Measurements from ENCODE around the gene DUSP6. TPM values are rescaled to one million over a fixed set of nuclear protein-coding genes. Genes with fewer than 3 reads are reported as not detected.

The DUSP6 gene
- total RNA-seq, 2 experiments from 2014 or later, result 11.8 to 14.7 TPM

DNA sequence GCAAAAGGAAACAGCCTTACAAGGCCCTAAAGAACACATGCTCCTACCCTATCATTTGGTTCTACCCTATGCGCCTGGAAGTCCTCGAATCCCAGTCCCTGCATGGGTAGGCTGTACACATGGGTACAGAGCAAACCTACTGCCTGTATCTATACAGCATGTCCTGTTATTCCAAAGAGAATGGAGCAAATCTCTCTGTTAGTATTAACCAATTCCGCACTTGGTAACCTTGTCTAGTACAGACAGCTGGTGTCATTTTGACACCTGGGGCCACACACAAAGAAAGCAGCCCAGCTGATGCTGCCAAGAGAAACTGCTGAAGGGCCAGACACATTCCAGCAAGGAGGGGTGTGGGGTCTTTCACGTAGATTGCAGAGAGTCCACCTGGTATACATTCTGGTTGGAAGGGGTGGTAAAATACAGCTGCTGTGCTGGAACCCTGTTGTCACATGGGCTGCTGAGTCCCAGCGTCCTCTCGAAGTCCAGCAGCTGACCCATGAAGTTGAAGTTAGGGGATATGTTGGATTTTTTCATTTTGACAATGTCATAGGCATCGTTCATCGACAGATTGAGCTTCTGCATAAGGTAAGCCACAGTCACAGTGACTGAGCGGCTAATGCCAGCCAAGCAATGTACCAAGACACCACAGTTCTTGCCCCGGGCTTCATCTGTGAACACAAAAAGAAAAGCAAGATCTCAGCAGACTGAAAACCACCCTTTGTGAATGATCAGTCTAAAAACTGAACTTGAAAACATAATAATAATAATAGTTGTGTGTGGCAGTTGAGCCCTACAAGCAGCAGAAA, 3.2 kb downstream of the DUSP6 start:
- peaks cover 57% of the 10 kb centered on the region for H3K4me1 ChIP-seq (ENCODE audit: insufficient read depth, low read length)
- POLR2A ChIA-PET, result interaction anchor here (1.1 kb wide), 1 partner anchor 104 kb away, joined by 4 read pairs; no protein-coding TSS in a partner anchor

DNA sequence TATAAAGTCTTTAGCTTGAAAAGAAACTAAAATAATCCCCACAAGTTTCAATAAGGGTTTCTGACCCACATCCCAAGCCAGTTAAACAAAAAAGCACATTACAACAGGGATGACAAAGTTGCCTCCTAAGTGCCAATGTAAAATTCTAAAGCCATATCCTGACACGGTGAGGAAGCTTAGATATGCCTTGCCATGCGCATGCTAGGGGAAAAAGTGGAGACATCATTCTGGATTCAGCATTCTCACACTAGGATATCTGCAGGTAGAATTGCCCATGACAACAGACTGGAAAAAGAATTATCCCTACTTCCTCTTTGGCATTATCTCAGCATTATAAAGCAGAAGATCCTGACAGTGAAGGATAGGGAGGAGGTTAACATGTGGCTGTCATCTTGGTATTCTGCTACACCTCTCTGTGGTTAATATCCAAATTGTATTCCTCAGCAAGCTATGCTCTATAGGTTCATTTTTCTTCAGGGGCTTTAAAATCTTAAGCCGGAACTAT, 4.9 kb downstream of the DUSP6 start:
- intact Hi-C loops (cut with DNase I, micrococcal nuclease), result no loop called here
- no peaks in the 10 kb centered on the region for H3K36me3 ChIP-seq (ENCODE audit: insufficient read depth, low read length)
- Mint-ChIP-seq H3K4me1 (ENCODE audit: low read depth) (peaks cover 46% of the 10 kb centered on the region), H3K36me3 (ENCODE audit: low read depth) (peaks cover 5% of the 10 kb centered on the region), H3K4me3 (no peak overlapping the region), H3K27me3 (no peaks in the 10 kb centered on the region), H3K27ac (no peak overlapping the region), H3K9me3 (no peaks in the 10 kb centered on the region)
- TF ChIP-seq, protein P1, sequence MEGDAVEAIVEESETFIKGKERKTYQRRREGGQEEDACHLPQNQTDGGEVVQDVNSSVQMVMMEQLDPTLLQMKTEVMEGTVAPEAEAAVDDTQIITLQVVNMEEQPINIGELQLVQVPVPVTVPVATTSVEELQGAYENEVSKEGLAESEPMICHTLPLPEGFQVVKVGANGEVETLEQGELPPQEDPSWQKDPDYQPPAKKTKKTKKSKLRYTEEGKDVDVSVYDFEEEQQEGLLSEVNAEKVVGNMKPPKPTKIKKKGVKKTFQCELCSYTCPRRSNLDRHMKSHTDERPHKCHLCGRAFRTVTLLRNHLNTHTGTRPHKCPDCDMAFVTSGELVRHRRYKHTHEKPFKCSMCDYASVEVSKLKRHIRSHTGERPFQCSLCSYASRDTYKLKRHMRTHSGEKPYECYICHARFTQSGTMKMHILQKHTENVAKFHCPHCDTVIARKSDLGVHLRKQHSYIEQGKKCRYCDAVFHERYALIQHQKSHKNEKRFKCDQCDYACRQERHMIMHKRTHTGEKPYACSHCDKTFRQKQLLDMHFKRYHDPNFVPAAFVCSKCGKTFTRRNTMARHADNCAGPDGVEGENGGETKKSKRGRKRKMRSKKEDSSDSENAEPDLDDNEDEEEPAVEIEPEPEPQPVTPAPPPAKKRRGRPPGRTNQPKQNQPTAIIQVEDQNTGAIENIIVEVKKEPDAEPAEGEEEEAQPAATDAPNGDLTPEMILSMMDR (IDR thresholded peaks at IDR 0.05), result no peak
- no peak overlapping the region for H3K27ac ChIP-seq (ENCODE audit: low read depth in 1 of 2, low read length in 2 of 2)
- H3K4me3 ChIP-seq (ENCODE audit: low read length), result no peak overlapping the region
- H3K4me1 ChIP-seq (ENCODE audit: insufficient read depth, low read length), result peaks cover 44% of the 10 kb centered on the region
- ATAC-seq (ENCODE audit: poor library complexity) (no peak), DNase-seq (no peak)
- ChIA-PET POLR2A (interaction anchor here (3.7 kb wide), 1 partner anchor 67 kb away, joined by 14 read pairs; no protein-coding TSS in a partner anchor), CTCF (no interaction called here)
- no peaks in the 10 kb centered on the region for H3K9me3 ChIP-seq (ENCODE audit: control insufficient read depth in 1 of 2, insufficient read depth in 1 of 2, low read length in 2 of 2)
- H3K27me3 ChIP-seq (ENCODE audit: control insufficient read depth in 1 of 2, insufficient read depth in 2 of 2, low read length in 2 of 2), result no peaks in the 10 kb centered on the region

More for the DNA sequence above, 3.2 kb downstream of the DUSP6 start:
- intact Hi-C loops (cut with DNase I, micrococcal nuclease), result no loop called here
- Histone ChIP-seq H3K9me3 (ENCODE audit: control insufficient read depth in 1 of 2, insufficient read depth in 1 of 2, low read length in 2 of 2) (no peaks in the 10 kb centered on the region), H3K36me3 (ENCODE audit: insufficient read depth, low read length) (no peaks in the 10 kb centered on the region), H3K4me3 (ENCODE audit: low read length) (peak overlapping the region; percentile 78), H3K27ac (ENCODE audit: low read depth in 1 of 2, low read length in 2 of 2) (no peak overlapping the region), H3K27me3 (ENCODE audit: control insufficient read depth in 1 of 2, insufficient read depth in 2 of 2, low read length in 2 of 2) (no peaks in the 10 kb centered on the region)
- peak overlapping the region; percentile 94 for H3K4me3 Mint-ChIP-seq
- no peak overlapping the region for H3K27ac Mint-ChIP-seq
- DNase-seq (no peak), ATAC-seq (ENCODE audit: poor library complexity) (no peak)
- CTCF ChIA-PET, result no interaction called here
- peaks cover 55% of the 10 kb centered on the region for H3K4me1 Mint-ChIP-seq (ENCODE audit: low read depth)
- H3K36me3 Mint-ChIP-seq (ENCODE audit: low read depth), result peaks cover 8% of the 10 kb centered on the region
- H3K9me3 Mint-ChIP-seq, result no peaks in the 10 kb centered on the region
- TF ChIP-seq, protein P1 (IDR thresholded peaks at IDR 0.05), result no peak
- no peaks in the 10 kb centered on the region for H3K27me3 Mint-ChIP-seq

DNA sequence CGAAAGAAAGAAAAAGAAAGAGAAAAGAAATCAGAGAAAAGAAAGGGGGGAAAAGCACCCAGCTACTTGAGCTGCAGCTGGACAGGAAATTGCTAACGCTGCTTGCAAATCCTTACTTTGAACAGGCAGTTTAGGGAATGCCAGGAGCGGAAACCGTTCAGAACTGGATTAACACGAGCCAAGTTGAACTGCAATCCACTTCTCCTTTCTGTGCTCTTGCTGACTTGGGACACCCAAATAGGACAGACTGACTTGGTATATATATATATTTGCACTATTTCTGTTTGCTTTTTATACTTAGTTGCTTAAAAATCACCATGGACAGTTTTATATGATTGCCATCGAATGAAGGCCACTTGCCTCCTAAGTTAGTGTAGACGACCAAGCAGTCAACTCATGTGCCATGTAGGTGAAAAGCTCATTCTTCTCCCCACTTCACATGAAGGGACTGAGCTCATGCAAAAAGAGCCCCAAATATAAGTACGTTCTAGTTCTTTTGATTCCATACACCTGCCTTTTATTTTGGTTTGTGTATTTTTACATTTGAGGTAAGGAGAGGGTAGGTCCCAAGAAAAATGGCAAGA, 5.5 kb downstream of the DUSP6 start:
- intact Hi-C loops (cut with DNase I, micrococcal nuclease), result no loop called here
- TF ChIP-seq, protein P1 (IDR thresholded peaks at IDR 0.05), result no peak
- POLR2A ChIA-PET, result interaction anchor here (1.0 to 3.7 kb wide), 2 partner anchors 66 to 123 kb away, joined by 3 to 14 read pairs; no protein-coding TSS in a partner anchor
- ATAC-seq (ENCODE audit: poor library complexity) (no peak), DNase-seq (peak in 2 of 14 experiments; percentile 25 to 35)
- Histone ChIP-seq H3K9me3 (ENCODE audit: control insufficient read depth in 1 of 2, insufficient read depth in 1 of 2, low read length in 2 of 2) (no peaks in the 10 kb centered on the region), H3K36me3 (ENCODE audit: insufficient read depth, low read length) (no peaks in the 10 kb centered on the region), H3K27ac (ENCODE audit: low read depth in 1 of 2, low read length in 2 of 2) (no peak overlapping the region), H3K27me3 (ENCODE audit: control insufficient read depth in 1 of 2, insufficient read depth in 2 of 2, low read length in 2 of 2) (no peaks in the 10 kb centered on the region), H3K4me3 (ENCODE audit: low read length) (peak overlapping the region; percentile 28), H3K4me1 (ENCODE audit: insufficient read depth, low read length) (peaks cover 38% of the 10 kb centered on the region)
- Mint-ChIP-seq H3K4me3 (peak overlapping the region; percentile 71), H3K36me3 (ENCODE audit: low read depth) (no peaks in the 10 kb centered on the region), H3K27ac (no peak overlapping the region), H3K27me3 (no peaks in the 10 kb centered on the region), H3K9me3 (no peaks in the 10 kb centered on the region), H3K4me1 (ENCODE audit: low read depth) (peaks cover 43% of the 10 kb centered on the region)
- CTCF ChIA-PET, result no interaction called here

All from CD4-positive, alpha-beta T cell (primary cell).